Osteocyte (in vitro differentiated cells): ENCODE results near the gene SCYGR5. TPM values are rescaled to one million over a fixed set of nuclear protein-coding genes. Genes with fewer than 3 reads are reported as not detected.

ENCODE experiments used
- DNase-seq: peaks from one replicate; pipeline ENCODE4 v3.0.0; 2021; ENCODE audit warnings: mixed read lengths; ENCODE audit not compliant: unreplicated experiment; ENCODE audit errors: extremely low spot score
- H3K27ac Mint-ChIP-seq: one replicate; pipeline ENCODE4 v1.8.0; 2021; ENCODE audit warnings: mild to moderate bottlenecking, mixed read lengths; ENCODE audit not compliant: unreplicated experiment
- H3K27me3 Mint-ChIP-seq: one replicate; pipeline ENCODE4 v1.8.0; 2021; ENCODE audit warnings: mixed read lengths; ENCODE audit not compliant: unreplicated experiment
- H3K36me3 Mint-ChIP-seq: one replicate; pipeline ENCODE4 v1.8.0; 2021; ENCODE audit warnings: mixed read lengths; ENCODE audit not compliant: unreplicated experiment
- H3K4me1 Mint-ChIP-seq: one replicate; pipeline ENCODE4 v1.8.0; 2021; ENCODE audit warnings: mixed read lengths; ENCODE audit not compliant: unreplicated experiment
- H3K4me3 Mint-ChIP-seq: one replicate; pipeline ENCODE4 v1.8.0; 2021; ENCODE audit warnings: mild to moderate bottlenecking, moderate library complexity, mixed read lengths; ENCODE audit not compliant: unreplicated experiment
- H3K9me3 Mint-ChIP-seq: one replicate; pipeline ENCODE4 v1.8.0; 2021; ENCODE audit warnings: mixed read lengths; ENCODE audit not compliant: unreplicated experiment
- total RNA-seq: library from RNA; stranded (reverse); gene quantifications from 2 replicates; pipeline ENCODE4 v1.2.1, GENCODE V29; 2021
- TF ChIP-seq, protein P1 (sequence below): fragments of 200-600 bp; sonication (generic); IDR thresholded peaks from 2 replicates; pipeline ENCODE4 v1.5.0; 2021; ENCODE audit warnings: antibody characterized with exemption, mild to moderate bottlenecking, moderate library complexity

The SCYGR5 gene
- total RNA-seq, 1 donor from 2014 or later: not detected

DNA sequence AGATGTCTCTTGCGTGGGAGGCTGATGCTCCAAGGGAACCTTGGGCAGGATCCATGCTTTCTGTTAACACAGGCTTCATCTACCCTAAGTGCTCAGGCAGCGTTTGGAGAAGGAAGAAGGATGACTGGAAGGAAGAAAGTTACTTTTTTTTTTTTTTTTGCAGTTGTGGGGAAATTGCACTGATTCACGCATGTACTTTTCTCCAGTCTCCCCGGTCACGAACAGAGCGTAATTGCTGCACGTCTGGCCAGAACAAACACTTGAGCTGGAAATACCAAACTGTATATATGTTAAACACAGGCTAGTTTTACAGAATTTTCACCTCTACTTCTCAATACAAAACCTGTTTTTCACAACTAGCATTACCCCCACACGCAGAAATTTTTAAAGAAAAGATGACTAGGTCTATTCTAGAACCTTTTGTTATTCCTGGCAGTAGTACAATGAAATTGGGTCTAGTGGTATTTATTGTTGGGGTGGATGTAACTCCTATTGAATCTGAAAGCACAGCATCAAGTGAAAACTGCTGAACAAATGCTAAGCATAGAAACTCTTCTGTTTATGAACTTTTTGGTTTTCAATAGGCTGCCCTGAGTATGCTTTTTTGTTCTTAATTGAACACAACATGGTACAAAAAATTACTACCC, 9.3 kb upstream of the SCYGR5 start:
- Mint-ChIP-seq H3K36me3 (no peaks in the 10 kb centered on the region), H3K27me3 (no peaks in the 10 kb centered on the region), H3K4me3 (no peak overlapping the region), H3K9me3 (no peaks in the 10 kb centered on the region), H3K27ac (no peak overlapping the region), H3K4me1 (peaks cover 15% of the 10 kb centered on the region)
- DNase-seq: no peak
- TF ChIP-seq, protein P1, sequence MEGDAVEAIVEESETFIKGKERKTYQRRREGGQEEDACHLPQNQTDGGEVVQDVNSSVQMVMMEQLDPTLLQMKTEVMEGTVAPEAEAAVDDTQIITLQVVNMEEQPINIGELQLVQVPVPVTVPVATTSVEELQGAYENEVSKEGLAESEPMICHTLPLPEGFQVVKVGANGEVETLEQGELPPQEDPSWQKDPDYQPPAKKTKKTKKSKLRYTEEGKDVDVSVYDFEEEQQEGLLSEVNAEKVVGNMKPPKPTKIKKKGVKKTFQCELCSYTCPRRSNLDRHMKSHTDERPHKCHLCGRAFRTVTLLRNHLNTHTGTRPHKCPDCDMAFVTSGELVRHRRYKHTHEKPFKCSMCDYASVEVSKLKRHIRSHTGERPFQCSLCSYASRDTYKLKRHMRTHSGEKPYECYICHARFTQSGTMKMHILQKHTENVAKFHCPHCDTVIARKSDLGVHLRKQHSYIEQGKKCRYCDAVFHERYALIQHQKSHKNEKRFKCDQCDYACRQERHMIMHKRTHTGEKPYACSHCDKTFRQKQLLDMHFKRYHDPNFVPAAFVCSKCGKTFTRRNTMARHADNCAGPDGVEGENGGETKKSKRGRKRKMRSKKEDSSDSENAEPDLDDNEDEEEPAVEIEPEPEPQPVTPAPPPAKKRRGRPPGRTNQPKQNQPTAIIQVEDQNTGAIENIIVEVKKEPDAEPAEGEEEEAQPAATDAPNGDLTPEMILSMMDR: no peak

DNA sequence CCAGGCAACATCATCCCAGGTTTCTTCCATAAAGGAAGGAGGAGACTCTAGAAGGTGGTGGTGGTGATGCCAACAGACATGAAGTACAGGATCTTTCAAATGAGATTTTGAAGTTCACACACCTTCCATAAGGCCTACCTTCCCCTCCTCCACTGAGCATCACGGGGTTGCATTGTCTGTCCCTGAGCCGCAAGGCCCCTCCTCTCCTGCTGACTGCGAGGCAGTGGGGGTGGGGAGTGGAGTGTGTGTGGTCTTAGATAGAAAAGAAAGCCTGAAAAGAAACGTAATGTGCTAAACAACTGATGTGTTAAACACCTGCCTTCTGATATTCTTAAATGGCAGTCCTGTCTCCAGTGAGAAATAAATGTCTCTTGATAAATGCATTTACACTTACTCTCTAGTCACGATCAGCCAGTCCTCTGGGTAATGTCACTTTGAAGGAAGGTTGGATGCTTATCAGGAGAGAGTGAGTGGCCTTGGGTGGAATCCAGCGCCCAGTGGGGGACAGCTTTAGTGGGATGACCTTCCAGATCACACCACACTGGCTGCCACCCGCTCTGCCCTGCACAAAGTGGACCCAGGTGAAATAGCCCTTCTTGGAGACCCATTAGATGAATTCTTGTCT, 5.5 kb upstream of the SCYGR5 start:
- Mint-ChIP-seq H3K9me3 (no peaks in the 10 kb centered on the region), H3K27me3 (no peaks in the 10 kb centered on the region), H3K4me1 (peaks cover 2% of the 10 kb centered on the region), H3K4me3 (no peak overlapping the region), H3K27ac (no peak overlapping the region), H3K36me3 (no peaks in the 10 kb centered on the region)
- DNase-seq: no peak
- TF ChIP-seq, protein P1: no peak

DNA sequence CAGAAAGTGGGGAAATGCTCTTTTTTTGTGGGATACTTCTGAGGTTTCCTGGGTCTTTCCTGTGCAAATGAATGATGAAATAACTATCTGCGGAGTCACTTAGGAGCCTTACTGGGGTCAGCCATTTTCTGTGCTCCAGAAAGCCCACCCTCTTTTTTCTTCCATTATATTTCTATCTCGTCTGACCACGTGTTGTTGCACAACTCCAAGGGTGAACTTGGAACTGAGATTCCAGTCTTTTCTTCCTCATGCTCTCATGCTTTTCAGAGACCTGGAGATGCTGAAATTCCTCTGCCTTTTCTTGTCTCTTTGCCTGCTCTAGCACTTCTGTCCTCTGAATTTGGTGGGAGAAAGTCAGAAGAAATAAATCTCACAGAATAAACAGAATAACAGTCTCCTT, 4.8 kb upstream of the SCYGR5 start:
- H3K27ac Mint-ChIP-seq: no peak overlapping the region
- H3K27me3 Mint-ChIP-seq: no peaks in the 10 kb centered on the region
- no peaks in the 10 kb centered on the region for H3K9me3 Mint-ChIP-seq
- H3K4me3 Mint-ChIP-seq: no peak overlapping the region
- peaks cover 2% of the 10 kb centered on the region for H3K4me1 Mint-ChIP-seq
- TF ChIP-seq, protein P1: no peak
- H3K36me3 Mint-ChIP-seq: no peaks in the 10 kb centered on the region
- no peak for DNase-seq

DNA sequence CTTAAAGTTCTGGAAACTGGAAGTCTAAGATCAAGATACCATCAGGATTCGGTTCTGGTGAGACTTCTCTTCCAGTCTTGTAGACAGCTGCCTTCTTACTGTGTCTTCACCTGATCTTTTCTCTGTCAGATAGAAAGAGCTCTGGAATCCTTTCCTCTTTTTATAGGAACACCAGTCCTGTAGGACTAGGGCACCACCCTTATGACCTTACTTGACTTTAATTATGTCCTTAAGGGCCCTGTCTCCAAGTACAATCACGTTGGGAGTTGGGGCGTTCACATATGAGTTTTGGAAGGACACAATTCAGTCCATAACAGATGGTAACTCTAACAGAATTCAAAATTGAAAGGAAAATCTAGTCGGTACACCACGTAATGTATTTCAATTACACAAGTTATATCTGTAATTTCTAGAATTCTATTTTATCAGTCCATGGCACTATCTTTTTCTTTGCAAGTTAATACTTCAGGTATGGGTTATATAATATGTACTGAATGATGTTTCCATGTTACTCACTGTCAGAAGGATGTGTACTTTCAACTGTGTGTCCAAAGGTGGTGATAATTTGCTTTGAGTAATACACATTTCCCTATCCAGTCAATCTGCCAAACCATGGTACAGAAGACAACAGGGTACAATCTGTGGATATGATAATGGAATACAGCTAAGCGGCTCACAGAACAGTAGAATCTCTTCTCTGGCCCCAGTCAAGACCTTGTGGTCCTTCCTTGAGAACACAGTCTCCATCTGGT, 1.2 kb upstream of the SCYGR5 start:
- Mint-ChIP-seq H3K4me3 (no peak overlapping the region), H3K27ac (no peak overlapping the region), H3K9me3 (no peaks in the 10 kb centered on the region), H3K36me3 (no peaks in the 10 kb centered on the region), H3K4me1 (no peaks in the 10 kb centered on the region), H3K27me3 (no peaks in the 10 kb centered on the region)
- TF ChIP-seq, protein P1: no peak
- no peak for DNase-seq
